Mucosa of descending colon (tissue), 3 donors: Measurements from ENCODE around the gene NRAP. TPM values are rescaled to one million over a fixed set of nuclear protein-coding genes. Genes with fewer than 3 reads are reported as not detected.
A peak's percentile ranks its signal among the peaks of the same experiment; 100 is the strongest.

Experiments used
- ATAC-seq: fragments of 200-7000 bp; cut with Tn5 transposase; one replicate; pipeline ENCODE4 v1.9.1; 2020; ENCODE audit warnings: mild to moderate bottlenecking, moderate library complexity
- DNase-seq, 3 donors: peaks; one replicate each; pipeline ENCODE4 v3.0.0-alpha.2; 2020
- H3K36me3 ChIP-seq: fragments of 200-600 bp; one replicate; pipeline ENCODE4 v1.8.0; 2021; ENCODE audit warnings: low read depth, mild to moderate bottlenecking
- H3K4me1 ChIP-seq: fragments of 200-600 bp; one replicate; pipeline ENCODE4 v1.8.0; 2021; ENCODE audit warnings: low read depth, mild to moderate bottlenecking
- H3K4me3 ChIP-seq: fragments of 200-600 bp; one replicate; pipeline ENCODE4 v1.8.0; 2021; ENCODE audit warnings: mild to moderate bottlenecking
- H3K9me3 ChIP-seq: fragments of 200-600 bp; one replicate; pipeline ENCODE4 v1.8.0; 2021; ENCODE audit warnings: mild to moderate bottlenecking
- CTCF ChIP-seq: fragments of 200-600 bp; IDR thresholded peaks from one replicate; pipeline ENCODE4 v1.8.0; 2022; ENCODE audit warnings: antibody characterized with exemption, mild to moderate bottlenecking
- intact Hi-C, 2 donors: fragments of 100-400 bp; cut with DNase I in 1 of 2; cut with micrococcal nuclease in 1 of 2; formaldehyde crosslinking; loops; one replicate each; pipeline versions ENCODE4 v1.11.0 to v1.11.1; 2022; cut with DNase I, micrococcal nuclease
- total RNA-seq, 3 donors: library from RNA; stranded (reverse); fragmentation: NEBNext Ultra II Directional in 2 of 3; extraction: Animal tissue kit (Norgen Biotek cat#: 25700) in 2 of 3; gene quantifications; one replicate each; pipeline versions ENCODE4 v1.2.1 to v1.2.4, GENCODE V29; 2021 to 2023
- donor health status: DM: no; HTN: no; CAD: no; lungs with moderate emphysema.
- donor health status: DM: no; HTN: no; CAD: no.
- donor health status: DM: no; HTN: yes; CAD: no.

NRAP gene
- total RNA-seq, 3 donors from 2014 or later, result 0.16 to 1.6 (median 0.80) TPM

DNA sequence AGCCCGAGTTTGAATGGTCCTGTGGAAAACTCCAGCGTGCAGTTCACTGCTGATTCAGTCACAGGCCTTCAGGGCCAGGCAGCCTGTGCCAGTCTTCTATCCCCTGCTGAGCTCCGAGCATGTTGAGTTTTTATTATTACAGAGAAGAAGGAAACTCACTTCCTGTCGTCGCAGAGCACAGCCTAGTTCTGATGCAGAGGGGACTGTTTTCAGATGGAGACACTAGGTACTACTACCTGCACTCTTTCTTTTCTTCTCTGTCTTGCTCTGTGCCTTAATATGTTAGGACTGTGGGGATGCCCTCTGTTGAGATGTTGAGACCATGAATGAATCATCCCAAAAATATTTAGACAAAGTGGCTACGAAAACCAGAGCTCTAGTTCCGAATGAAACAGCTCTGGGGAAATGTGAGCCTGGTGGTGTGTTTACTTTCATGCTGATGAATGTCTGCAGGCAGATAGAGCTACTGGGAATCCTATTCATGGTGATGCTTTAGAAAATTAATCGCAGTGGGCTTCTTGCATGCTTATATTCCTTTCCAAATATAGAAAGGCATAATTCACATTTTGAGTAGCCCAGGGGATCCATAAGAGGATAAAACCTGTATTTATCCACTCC is 45.5 kb upstream of the NRAP start:
- no peaks in the 10 kb centered on the region for H3K9me3 ChIP-seq
- ATAC-seq (no peak), DNase-seq (no peak)
- no peak overlapping the region for H3K4me3 ChIP-seq
- intact Hi-C loops, result loop anchor here (10.0 kb wide), 2 partner anchors 395 to 405 kb away; no protein-coding TSS in a partner anchor
- no peak for TF ChIP-seq CTCF
- no peaks in the 10 kb centered on the region for H3K36me3 ChIP-seq
- H3K4me1 ChIP-seq, result no peaks in the 10 kb centered on the region

DNA sequence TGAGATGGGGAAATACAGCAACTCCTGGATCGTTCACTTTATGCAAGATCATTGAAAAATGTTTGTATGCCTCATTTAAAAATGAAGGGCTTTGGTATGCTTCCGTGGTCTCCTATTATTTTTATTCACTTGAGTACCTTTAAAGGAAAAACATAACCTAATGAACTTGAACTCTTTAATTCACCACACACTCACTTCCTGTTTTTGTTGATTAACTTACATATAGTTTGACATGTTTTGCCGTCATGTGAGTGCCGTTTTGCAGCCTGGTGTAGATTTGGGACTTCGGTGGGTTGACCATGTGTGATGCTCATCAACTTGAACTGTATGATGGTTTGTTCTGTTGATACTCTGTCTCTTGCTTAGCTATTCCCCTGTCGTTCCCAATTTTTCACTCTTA is 44.8 kb upstream of the NRAP start:
- intact Hi-C loops, result loop anchor here (10.0 kb wide), 2 partner anchors 396 to 406 kb away; no protein-coding TSS in a partner anchor
- Histone ChIP-seq H3K9me3 (no peaks in the 10 kb centered on the region), H3K4me1 (no peaks in the 10 kb centered on the region), H3K36me3 (no peaks in the 10 kb centered on the region), H3K4me3 (no peak overlapping the region)
- DNase-seq, result no peak
- TF ChIP-seq CTCF, result no peak
- ATAC-seq, result no peak

- no peak overlapping the region for H3K4me3 ChIP-seq
- TF ChIP-seq CTCF, result no peak
- H3K9me3 ChIP-seq, result no peaks in the 10 kb centered on the region
- intact Hi-C loops, result loop anchor here (10.0 kb wide), 2 partner anchors 398 to 408 kb away; no protein-coding TSS in a partner anchor
- H3K4me1 ChIP-seq, result no peaks in the 10 kb centered on the region
- DNase-seq, result no peak
- no peaks in the 10 kb centered on the region for H3K36me3 ChIP-seq
- no peak for ATAC-seq
Observed at GRCh38 chr10:113706623-113707022, 42.8 kb upstream of the NRAP start.

DNA sequence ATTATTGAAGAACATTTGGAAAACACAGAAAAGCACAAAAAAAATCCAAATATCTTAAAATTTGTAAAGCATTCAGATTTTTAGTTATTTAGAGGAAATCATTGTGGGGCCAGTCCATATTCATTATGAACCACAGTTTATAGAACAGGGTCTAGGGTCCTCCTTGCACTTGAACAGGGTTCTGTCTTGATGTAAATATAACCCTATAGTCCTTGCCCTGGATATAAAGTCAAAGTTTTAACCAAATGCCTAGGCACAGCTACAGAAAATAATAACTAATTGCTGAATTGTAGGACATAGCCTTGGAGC is 41.5 kb upstream of the NRAP start:
- no peak for DNase-seq
- Histone ChIP-seq H3K4me1 (no peaks in the 10 kb centered on the region), H3K9me3 (no peaks in the 10 kb centered on the region), H3K36me3 (no peaks in the 10 kb centered on the region), H3K4me3 (no peak overlapping the region)
- ATAC-seq, result no peak
- TF ChIP-seq CTCF, result no peak
- intact Hi-C loops, result loop anchor here (10.0 kb wide), 2 partner anchors 400 to 410 kb away; no protein-coding TSS in a partner anchor

DNA sequence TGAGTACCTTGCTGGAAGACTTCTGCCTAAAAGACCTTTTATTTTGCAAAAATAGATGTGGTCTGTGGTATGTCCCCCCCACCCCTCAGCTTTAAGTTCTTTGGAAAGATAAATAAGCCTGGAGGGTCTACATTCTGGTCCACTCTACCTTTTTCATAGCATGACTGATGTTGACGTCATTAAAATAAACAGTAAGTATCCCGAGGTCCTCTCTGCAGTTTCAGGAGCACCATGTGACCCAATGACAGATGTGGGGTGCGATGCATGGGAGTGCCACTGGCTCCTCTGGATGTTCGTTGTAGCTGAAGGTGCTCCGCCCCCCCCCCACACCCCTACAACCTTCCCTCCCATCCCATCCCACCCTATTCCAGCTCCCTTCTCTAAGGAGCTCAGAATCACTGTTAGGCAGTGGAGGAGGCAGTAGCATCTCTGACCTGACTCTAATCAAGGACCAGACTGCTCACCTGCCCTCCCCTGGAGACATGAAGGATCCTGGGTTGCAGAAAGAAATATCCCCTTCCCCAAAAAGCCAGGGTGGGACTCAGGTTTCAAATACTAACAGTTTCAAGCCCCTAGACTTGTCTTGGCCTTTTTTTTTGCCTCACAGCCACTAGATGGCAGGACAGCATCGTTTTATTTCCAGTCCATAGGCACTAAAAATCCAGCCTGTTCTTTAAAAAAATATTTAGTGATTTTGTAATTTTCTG is 40.9 kb upstream of the NRAP start:
- H3K4me1 ChIP-seq, result no peaks in the 10 kb centered on the region
- TF ChIP-seq CTCF, result no peak
- intact Hi-C loops, result loop anchor here (10.0 kb wide), 2 partner anchors 400 to 410 kb away; no protein-coding TSS in a partner anchor
- no peak overlapping the region for H3K4me3 ChIP-seq
- H3K36me3 ChIP-seq, result no peaks in the 10 kb centered on the region
- DNase-seq (peak in 1 of 3 donors; percentile 41), ATAC-seq (peak; percentile 48)
- no peaks in the 10 kb centered on the region for H3K9me3 ChIP-seq
